ENCODE data around the gene KIFBP. TPM values are rescaled to one million over a fixed set of nuclear protein-coding genes. Genes with fewer than 3 reads are reported as not detected.

The KIFBP gene
- polyA plus RNA-seq, 3 donors = 0.52 to 4.0 (median 1.4) TPM

GRCh38 chr10:69057261-69057950, 68.8 kb downstream of the KIFBP start:
- peak overlapping the region; percentile 89 to 97 for H3K27ac ChIP-seq (ENCODE audit: low read depth in 1 of 2, low read length in 2 of 2)
- no peaks in the 10 kb centered on the region for H3K9me3 ChIP-seq (replicated peaks in 1 of 2; ENCODE audit: control insufficient read depth in 1 of 2, insufficient read depth in 1 of 2, low read length in 2 of 2)
- peak overlapping the region; percentile 62 for H3K9ac ChIP-seq (ENCODE audit: insufficient read depth, low read length, poor library complexity, severe bottlenecking)
- no peak overlapping the region for H2AFZ ChIP-seq (ENCODE audit: insufficient read depth, low read depth, low read length, poor library complexity, severe bottlenecking)
- Mint-ChIP-seq H3K9me3 (peaks cover 0 to 2% (median 0%) of the 10 kb centered on the region in 7 donors), H3K27me3 (ENCODE audit: low read depth in 3 of 3) (peaks cover 0 to 4% (median 0%) of the 10 kb centered on the region in 3 donors), H3K4me1 (peaks cover 81% of the 10 kb centered on the region), H3K27ac (peak overlapping the region; percentile 97 to 100 (median 98)), H3K4me3 (peak overlapping the region; percentile 76 to 77), H3K36me3 (peaks cover 0 to 2% of the 10 kb centered on the region in 2 donors)
- peak overlapping the region; percentile 70 for H3K4me2 ChIP-seq (replicated peaks; ENCODE audit: extremely low read depth, low read length, poor library complexity, severe bottlenecking)
- TF ChIP-seq CTCF (IDR thresholded peaks at IDR 0.05) = no peak
- WGBS (ENCODE audit: insufficient coverage) = 0% methylated on average over 6 of the region's 14 CpGs
- DNase-seq = peak in 2 of 3 donors; percentile 82 to 83
- peaks cover 78% of the 10 kb centered on the region for H3K79me2 ChIP-seq (ENCODE audit: insufficient read depth, low read length)
- no peaks in the 10 kb centered on the region for H3K27me3 ChIP-seq (ENCODE audit: control insufficient read depth in 2 of 2, insufficient read depth in 2 of 2, low read length in 2 of 2)
- no peaks in the 10 kb centered on the region for H3K36me3 ChIP-seq (replicated peaks in 1 of 2; ENCODE audit: control insufficient read depth in 1 of 2, insufficient read depth in 2 of 2, low read length in 2 of 2)
- intact Hi-C loops (cut with micrococcal nuclease) = no loop called here
- peaks cover 97 to 98% of the 10 kb centered on the region in 2 donors for H3K4me1 ChIP-seq (ENCODE audit: control insufficient read depth in 1 of 2, insufficient read depth in 2 of 2, low read length in 2 of 2)
- H4K20me1 ChIP-seq (ENCODE audit: insufficient read depth, low read length) = no peaks in the 10 kb centered on the region
- peak overlapping the region in 2 of 3 experiments; percentile 17 to 64 for H3K4me3 ChIP-seq (replicated peaks in 1 of 3; ENCODE audit: low read depth in 2 of 3, low read length in 3 of 3)

GRCh38 chr10:69057951-69058297, 69.3 kb downstream of the KIFBP start:
- Histone ChIP-seq H3K27me3 (ENCODE audit: control insufficient read depth in 2 of 2, insufficient read depth in 2 of 2, low read length in 2 of 2) (no peaks in the 10 kb centered on the region), H3K9me3 (replicated peaks in 1 of 2; ENCODE audit: control insufficient read depth in 1 of 2, insufficient read depth in 1 of 2, low read length in 2 of 2) (no peaks in the 10 kb centered on the region), H3K9ac (ENCODE audit: insufficient read depth, low read length, poor library complexity, severe bottlenecking) (peak overlapping the region; percentile 62), H3K36me3 (replicated peaks in 1 of 2; ENCODE audit: control insufficient read depth in 1 of 2, insufficient read depth in 2 of 2, low read length in 2 of 2) (no peaks in the 10 kb centered on the region), H3K4me1 (ENCODE audit: control insufficient read depth in 1 of 2, insufficient read depth in 2 of 2, low read length in 2 of 2) (peaks cover 97 to 98% of the 10 kb centered on the region in 2 donors), H3K79me2 (ENCODE audit: insufficient read depth, low read length) (peaks cover 78% of the 10 kb centered on the region), H3K4me3 (replicated peaks in 1 of 3; ENCODE audit: low read depth in 2 of 3, low read length in 3 of 3) (peak overlapping the region in 2 of 3 experiments; percentile 17 to 64), H2AFZ (ENCODE audit: insufficient read depth, low read depth, low read length, poor library complexity, severe bottlenecking) (no peak overlapping the region), H3K27ac (ENCODE audit: low read depth in 1 of 2, low read length in 2 of 2) (peak overlapping the region; percentile 89 to 97), H3K4me2 (replicated peaks; ENCODE audit: extremely low read depth, low read length, poor library complexity, severe bottlenecking) (peak overlapping the region; percentile 70), H4K20me1 (ENCODE audit: insufficient read depth, low read length) (no peaks in the 10 kb centered on the region)
- H3K36me3 Mint-ChIP-seq = peaks cover under 1 to 1% of the 10 kb centered on the region in 2 donors
- peak overlapping the region; percentile 76 to 77 for H3K4me3 Mint-ChIP-seq
- intact Hi-C loops (cut with micrococcal nuclease) = no loop called here
- peaks cover 0 to 2% (median 0%) of the 10 kb centered on the region in 7 donors for H3K9me3 Mint-ChIP-seq
- DNase-seq = no peak
- peak overlapping the region; percentile 97 to 100 (median 98) for H3K27ac Mint-ChIP-seq
- H3K4me1 Mint-ChIP-seq = peaks cover 81% of the 10 kb centered on the region
- peaks cover 0 to under 1% (median 0%) of the 10 kb centered on the region in 3 donors for H3K27me3 Mint-ChIP-seq (ENCODE audit: low read depth in 3 of 3)
- 0% methylated on average over 1 of the region's 1 CpG for WGBS (ENCODE audit: insufficient coverage)
- no peak for TF ChIP-seq CTCF (IDR thresholded peaks at IDR 0.05)

Measured in CD14-positive monocyte (primary cell).